Neural progenitor cell (in vitro differentiated cells): ENCODE data around the gene SORT1.

ENCODE experiments used
- EZH2 ChIP-seq: fragments of 200-600 bp; sonication (generic); IDR thresholded peaks from 2 replicates; pipeline ENCODE4 v1.6.1; 2017; ENCODE audit warnings: antibody characterized with exemption, mild to moderate bottlenecking, moderate library complexity
- EZH2phosphoT487 ChIP-seq: fragments of 200-600 bp; sonication (generic); IDR thresholded peaks from 2 replicates; pipeline ENCODE4 v1.6.1; 2017; ENCODE audit warnings: antibody characterized with exemption
- TF ChIP-seq, protein P1 (sequence below): fragments of 200-600 bp; sonication (generic); IDR thresholded peaks from 2 replicates; pipeline ENCODE4 v1.5.1; 2017; ENCODE audit warnings: antibody characterized with exemption, mild to moderate bottlenecking

DNA sequence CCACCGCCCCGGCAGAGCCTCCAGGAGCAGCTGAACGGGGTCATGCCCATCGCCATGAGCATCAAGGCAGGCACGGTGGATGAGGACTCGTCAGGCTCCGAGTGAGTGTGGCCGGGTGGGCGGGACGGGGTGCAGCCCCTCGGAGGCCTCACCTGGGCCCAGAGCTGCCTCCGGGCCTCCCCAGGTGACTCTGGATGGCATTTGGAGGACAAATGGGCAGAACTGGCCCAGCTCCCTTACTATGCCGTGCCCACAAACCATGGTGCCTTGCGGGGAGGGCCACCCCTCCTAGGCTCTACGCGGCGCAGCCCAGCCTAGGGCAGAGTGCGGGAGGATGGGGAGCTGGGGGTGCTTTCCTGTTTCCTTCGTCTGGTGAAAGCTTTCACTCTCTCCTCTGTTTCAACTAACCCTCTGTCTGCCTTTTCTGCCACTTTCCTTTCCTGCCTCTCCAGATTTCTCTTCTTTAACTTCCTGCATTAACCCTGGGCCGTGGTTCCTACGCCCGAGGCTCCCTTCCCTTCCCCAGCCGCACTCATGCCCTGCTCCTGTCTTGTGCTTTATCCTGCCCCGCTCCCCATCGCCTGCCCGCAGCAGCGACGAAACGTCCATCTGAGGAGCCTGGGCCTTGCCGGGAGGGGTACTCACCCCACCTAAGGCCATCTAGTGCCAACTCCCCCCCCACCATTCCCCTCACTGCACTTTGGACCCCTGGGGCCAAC is 124.0 kb downstream of the SORT1 start:
- no peak for TF ChIP-seq EZH2phosphoT487
- TF ChIP-seq, protein P1, sequence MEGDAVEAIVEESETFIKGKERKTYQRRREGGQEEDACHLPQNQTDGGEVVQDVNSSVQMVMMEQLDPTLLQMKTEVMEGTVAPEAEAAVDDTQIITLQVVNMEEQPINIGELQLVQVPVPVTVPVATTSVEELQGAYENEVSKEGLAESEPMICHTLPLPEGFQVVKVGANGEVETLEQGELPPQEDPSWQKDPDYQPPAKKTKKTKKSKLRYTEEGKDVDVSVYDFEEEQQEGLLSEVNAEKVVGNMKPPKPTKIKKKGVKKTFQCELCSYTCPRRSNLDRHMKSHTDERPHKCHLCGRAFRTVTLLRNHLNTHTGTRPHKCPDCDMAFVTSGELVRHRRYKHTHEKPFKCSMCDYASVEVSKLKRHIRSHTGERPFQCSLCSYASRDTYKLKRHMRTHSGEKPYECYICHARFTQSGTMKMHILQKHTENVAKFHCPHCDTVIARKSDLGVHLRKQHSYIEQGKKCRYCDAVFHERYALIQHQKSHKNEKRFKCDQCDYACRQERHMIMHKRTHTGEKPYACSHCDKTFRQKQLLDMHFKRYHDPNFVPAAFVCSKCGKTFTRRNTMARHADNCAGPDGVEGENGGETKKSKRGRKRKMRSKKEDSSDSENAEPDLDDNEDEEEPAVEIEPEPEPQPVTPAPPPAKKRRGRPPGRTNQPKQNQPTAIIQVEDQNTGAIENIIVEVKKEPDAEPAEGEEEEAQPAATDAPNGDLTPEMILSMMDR: no peak
- no peak for TF ChIP-seq EZH2
